ENCODE results near the gene CDK19. TPM values are rescaled to one million over a fixed set of nuclear protein-coding genes. Genes with fewer than 3 reads are reported as not detected.

Gene CDK19
- polyA plus RNA-seq, 1 of the 3 experiments (the other 2 are of a cell fraction) = 6.5 TPM

DNA sequence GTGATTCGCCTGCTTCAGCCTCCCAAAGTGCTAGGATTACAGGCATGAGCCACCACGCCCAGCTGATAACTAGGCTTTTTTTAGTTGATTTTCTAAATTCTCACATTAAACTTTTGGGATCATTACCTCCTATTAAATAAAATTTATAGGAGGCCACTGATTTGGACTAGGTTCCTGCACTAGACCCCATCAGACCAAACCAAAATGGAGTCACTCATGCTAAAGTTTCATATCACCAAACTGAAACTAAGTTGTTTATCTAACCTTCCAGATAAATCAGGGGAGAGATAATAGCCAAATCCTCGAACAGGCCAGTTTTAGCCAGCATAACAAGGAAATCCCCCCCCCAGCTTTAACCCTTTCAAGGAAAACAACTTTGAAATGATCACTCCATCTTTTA, 240.5 kb downstream of the CDK19 start:
- WGBS (ENCODE audit: low lambda C conversion rate) = 86% methylated on average over 3 of the region's 3 CpGs
- POLR2A ChIA-PET = no interaction called here
- Histone ChIP-seq H3K79me2 (ENCODE audit: insufficient read depth) (no peaks in the 10 kb centered on the region), H3K27ac (ENCODE audit: low read depth in 2 of 2, low read length in 1 of 2) (no peak overlapping the region), H3K36me3 (replicated peaks in 1 of 2; ENCODE audit: control insufficient read depth in 1 of 2, insufficient read depth in 2 of 2, low read length in 1 of 2) (no peaks in the 10 kb centered on the region), H4K20me1 (ENCODE audit: insufficient read depth) (no peaks in the 10 kb centered on the region), H3K9me3 (no peaks in the 10 kb centered on the region), H3K9me2 (no peaks in the 10 kb centered on the region), H2AFZ (ENCODE audit: low read depth) (no peak overlapping the region), H3K4me3 (ENCODE audit: low read depth in 2 of 2, low read length in 1 of 2) (no peak overlapping the region), H3K27me3 (ENCODE audit: insufficient read depth) (no peaks in the 10 kb centered on the region), H3K4me2 (no peak overlapping the region), H3K4me1 (ENCODE audit: control insufficient read depth in 1 of 2, insufficient read depth in 2 of 2, low read depth in 1 of 2, low read length in 1 of 2) (no peaks in the 10 kb centered on the region), H3F3A (replicated peaks; ENCODE audit: insufficient read depth) (peaks cover 4% of the 10 kb centered on the region), H3K9ac (no peak overlapping the region)
- TF ChIP-seq PBX3 (IDR thresholded peaks at IDR 0.05) (no peak), FOSL2 (IDR thresholded peaks at IDR 0.05; ENCODE audit: borderline replicate concordance, low read depth) (no peak), SIN3A (IDR thresholded peaks at IDR 0.05; ENCODE audit: borderline replicate concordance, low read depth, low read length) (no peak), TCF12 (IDR thresholded peaks at IDR 0.05) (no peak), EZH2phosphoT487 (IDR thresholded peaks at IDR 0.05; ENCODE audit: borderline replicate concordance, low read depth) (no peak), ZBTB33 (IDR thresholded peaks at IDR 0.05; ENCODE audit: borderline replicate concordance, low read depth) (no peak), FOXJ3 (CRISPR knock-in tag; IDR thresholded peaks at IDR 0.05) (no peak), CTCF (IDR thresholded peaks at IDR 0.05) (no peak), FOXM1 (IDR thresholded peaks at IDR 0.05; ENCODE audit: low read depth) (no peak), REST (IDR thresholded peaks at IDR 0.05; ENCODE audit: low read depth, low read length) (no peak), RFX5 (IDR thresholded peaks at IDR 0.05; ENCODE audit: low read length) (no peak), TEAD4 (IDR thresholded peaks at IDR 0.05; ENCODE audit: borderline replicate concordance, insufficient read depth) (no peak), NRF1 (IDR thresholded peaks at IDR 0.05; ENCODE audit: low read depth, low read length) (no peak), GABPA (IDR thresholded peaks at IDR 0.05; ENCODE audit: low read depth) (no peak), GATA2 (CRISPR knock-in tag; IDR thresholded peaks at IDR 0.05) (no peak), SMC3 (IDR thresholded peaks at IDR 0.05; ENCODE audit: low read depth, low read length) (no peak), MXI1 (IDR thresholded peaks at IDR 0.05; ENCODE audit: low read depth, low read length) (no peak), TAF1 (IDR thresholded peaks at IDR 0.05; ENCODE audit: borderline replicate concordance, low read depth, low read length) (no peak)
- TF ChIP-seq, protein P1, sequence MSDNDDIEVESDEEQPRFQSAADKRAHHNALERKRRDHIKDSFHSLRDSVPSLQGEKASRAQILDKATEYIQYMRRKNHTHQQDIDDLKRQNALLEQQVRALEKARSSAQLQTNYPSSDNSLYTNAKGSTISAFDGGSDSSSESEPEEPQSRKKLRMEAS (IDR thresholded peaks at IDR 0.05; ENCODE audit: low read depth) = no peak
- DNase-seq = no peak
- CTCF ChIA-PET = interaction anchor here (0.8 kb wide), 1 partner anchor 427 kb away, joined by 3 read pairs; no protein-coding TSS in a partner anchor

Data from SK-N-SH (cell line).